Uterus (tissue), 2 donors: ENCODE measurements around the gene AK5.

Experiments
- CTCF ChIP-seq, 4 experiments: fragments of 200-600 bp in 2 of 4; fragments of 450-650 bp in 2 of 4; sonication (generic) in 2 of 4; IDR thresholded peaks; one replicate each; pipeline ENCODE4 v1.5.1; 2016 to 2019; ENCODE audit warnings: antibody characterized with exemption in 4 of 4, mild to moderate bottlenecking in 2 of 4, moderate library complexity in 1 of 4
- POLR2A ChIP-seq, 2 donors: fragments of 450-650 bp; IDR thresholded peaks; one replicate each; pipeline ENCODE4 v1.6.1; 2016; ENCODE audit warnings: antibody characterized with exemption in 2 of 2, mild to moderate bottlenecking in 1 of 2, moderate library complexity in 1 of 2

- TF ChIP-seq CTCF (IDR thresholded peaks at IDR 0.05) (no peak), POLR2A (IDR thresholded peaks at IDR 0.05) (no peak)
Measured at GRCh38 chr1:77287535-77287934, 5.7 kb downstream of the AK5 start.
